SU-DHL-6 (cell line): ENCODE results near the gene CMBL.

Source experiments
- CTCF ChIP-seq: fragments of 200-600 bp; sonication (generic); IDR thresholded peaks from one replicate; pipeline ENCODE4 v1.5.1; 2017; ENCODE audit warnings: antibody characterized with exemption, mild to moderate bottlenecking, low read length, moderate library complexity; ENCODE audit not compliant: insufficient read depth, poor library complexity, severe bottlenecking
- EZH2phosphoT487 ChIP-seq: fragments of 200-600 bp; sonication (generic), shearing (Covaris generic); conservative IDR thresholded peaks from 2 replicates; pipeline ENCODE4 v1.6.1; 2018; ENCODE audit warnings: mild to moderate bottlenecking, antibody characterized with exemption, low read length, moderate library complexity, mixed read lengths

GRCh38 chr5:10329446-10329819, 21.7 kb upstream of the CMBL start:
- no peak for TF ChIP-seq CTCF
- TF ChIP-seq EZH2phosphoT487, result no peak
